Measurements from ENCODE around the gene PMS1. TPM values are rescaled to one million over a fixed set of nuclear protein-coding genes. Genes with fewer than 3 reads are reported as not detected.

Gene PMS1
- total and polyA plus RNA-seq, 11 donors, result 6.2 to 16.7 (median 9.0) TPM

- no peak for DNase-seq
- Histone ChIP-seq H3K9me3 (no peaks in the 10 kb centered on the region), H3K27me3 (no peaks in the 10 kb centered on the region), H3K4me1 (no peaks in the 10 kb centered on the region), H3K36me3 (peaks cover 0 to 47% (median 28%) of the 10 kb centered on the region in 9 donors), H3K27ac (no peak overlapping the region), H3K4me3 (no peak overlapping the region)
- 92 to 96% (median 94%) methylated on average over 3 of the region's 3 CpGs for WGBS, 4 donors
- intact Hi-C loops (cut with DNase I), result loop anchor here in 1 of 10 donors (10.0 kb wide), 1 partner anchor 246 kb away; the partner anchor contains the start of gene MSTN
- TF ChIP-seq CTCF (IDR thresholded peaks at IDR 0.05) (no peak), POLR2A (IDR thresholded peaks at IDR 0.05) (no peak)
- ATAC-seq, result no peak
Measured at GRCh38 chr2:189818249-189819038, 34.2 kb downstream of the PMS1 start.

- no peak overlapping the region for H3K27ac ChIP-seq
- H3K4me1 ChIP-seq, result no peaks in the 10 kb centered on the region
- intact Hi-C loops (cut with DNase I), result loop anchor here in 1 of 10 donors (10.0 kb wide), 1 partner anchor 246 kb away; the partner anchor contains the start of gene MSTN
- ATAC-seq (no peak), DNase-seq (no peak)
- H3K27me3 ChIP-seq, result no peaks in the 10 kb centered on the region
- no peak overlapping the region for H3K4me3 ChIP-seq
- H3K36me3 ChIP-seq, result peaks cover 0 to 47% (median 28%) of the 10 kb centered on the region in 9 donors
- TF ChIP-seq CTCF (IDR thresholded peaks at IDR 0.05), result no peak
- no peak for TF ChIP-seq POLR2A (IDR thresholded peaks at IDR 0.05)
- WGBS, 4 donors, result 91 to 99% (median 92%) methylated on average over 1 of the region's 1 CpG
- H3K9me3 ChIP-seq, result no peaks in the 10 kb centered on the region
Measured at GRCh38 chr2:189819297-189819704, 35.1 kb downstream of the PMS1 start.

- ATAC-seq, result peak in 1 of 4 donors; percentile 20
- H3K36me3 ChIP-seq, result peaks cover 0 to 37% (median 27%) of the 10 kb centered on the region in 9 donors
- WGBS, 4 donors, result 96 to 97% (median 96%) methylated on average over 33 of the region's 33 CpGs
- H3K27me3 ChIP-seq, result no peaks in the 10 kb centered on the region
- TF ChIP-seq POLR2A (IDR thresholded peaks at IDR 0.05), result no peak
- TF ChIP-seq CTCF (IDR thresholded peaks at IDR 0.05), result no peak
- intact Hi-C loops (cut with DNase I), result no loop called here
- no peak overlapping the region for H3K27ac ChIP-seq
- no peaks in the 10 kb centered on the region for H3K4me1 ChIP-seq
- no peaks in the 10 kb centered on the region for H3K9me3 ChIP-seq
- no peak overlapping the region for H3K4me3 ChIP-seq
- no peak for DNase-seq
Measured at GRCh38 chr2:189821953-189822748, 37.9 kb downstream of the PMS1 start.

Data from heart left ventricle (tissue), 16 donors.